Erythroblast (primary cell): ENCODE results near the gene ADARB2.
"Not testable (repeated sequence)": the region's sequence is repeated elsewhere in the genome, so short reads cannot be mapped to it uniquely, and the experiment has no call there.

Experiments
- DNase-seq, 2 experiments: peaks; one replicate each; lab custom pipeline; 2025; lab: John Stamatoyannopoulos, UW
- GATA1 ChIP-seq: IDR thresholded peaks from 2 replicates; pipeline ENCODE4 v1.6.1; 2011; ENCODE audit warnings: low read depth, mild to moderate bottlenecking, control low read depth, low read length, moderate library complexity
- POLR2A ChIP-seq: IDR thresholded peaks from 2 replicates; pipeline ENCODE4 v1.6.1; 2011; ENCODE audit warnings: mild to moderate bottlenecking, low read length

Gene ADARB2

DNA sequence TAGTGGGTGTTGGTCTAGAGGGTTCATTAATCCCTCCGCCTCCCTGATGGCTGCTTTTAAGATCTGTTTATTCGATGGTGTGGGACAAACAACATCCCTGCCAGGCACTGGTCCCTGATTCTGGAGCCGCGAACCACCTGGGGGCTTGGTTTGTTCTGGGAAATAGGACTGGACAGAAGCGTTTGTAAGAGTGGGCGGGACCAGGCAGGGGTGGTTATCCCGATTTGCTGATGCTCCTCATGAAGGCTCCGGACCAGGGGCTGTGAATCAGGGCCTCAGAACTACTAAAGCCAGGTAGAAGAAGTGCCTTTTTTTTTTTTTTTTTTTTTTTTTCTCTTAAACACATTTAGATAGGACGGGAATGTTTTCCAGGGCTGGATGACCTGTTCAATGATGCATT lies 407.7 kb downstream of the ADARB2 start:
- TF ChIP-seq GATA1 (no peak), POLR2A (no peak)
- DNase-seq = no peak

DNA sequence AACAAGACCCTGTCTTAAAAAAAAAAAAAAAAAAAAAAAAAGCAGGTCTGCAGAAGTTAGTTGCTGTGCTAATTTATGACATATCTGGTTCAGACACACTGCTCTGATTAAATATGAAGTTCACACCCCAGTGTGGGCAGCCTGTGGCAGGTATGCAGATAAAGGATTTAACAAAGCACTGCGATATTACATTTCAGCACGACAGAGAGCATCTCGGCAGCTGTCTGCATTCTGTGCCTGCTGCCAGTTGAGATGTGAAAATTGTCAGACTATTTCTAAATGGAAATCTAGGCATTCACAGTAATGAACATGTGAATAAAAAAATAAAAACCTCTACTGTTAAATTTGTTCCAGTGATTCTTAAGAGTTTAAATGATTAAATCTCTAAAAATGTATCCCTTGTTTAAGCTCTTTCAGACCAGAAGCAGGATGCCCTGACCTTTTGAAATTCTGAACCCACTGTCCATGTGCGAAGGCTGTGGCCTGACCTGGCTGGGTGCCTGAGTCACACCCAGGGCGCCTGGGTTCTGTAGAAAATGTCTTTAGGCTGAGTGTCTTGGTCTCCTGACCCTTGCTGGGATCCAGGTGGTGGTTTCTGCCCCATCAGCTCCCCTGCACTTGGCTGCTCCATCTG lies 408.2 kb downstream of the ADARB2 start:
- TF ChIP-seq GATA1 (no peak), POLR2A (no peak)
- no peak for DNase-seq

DNA sequence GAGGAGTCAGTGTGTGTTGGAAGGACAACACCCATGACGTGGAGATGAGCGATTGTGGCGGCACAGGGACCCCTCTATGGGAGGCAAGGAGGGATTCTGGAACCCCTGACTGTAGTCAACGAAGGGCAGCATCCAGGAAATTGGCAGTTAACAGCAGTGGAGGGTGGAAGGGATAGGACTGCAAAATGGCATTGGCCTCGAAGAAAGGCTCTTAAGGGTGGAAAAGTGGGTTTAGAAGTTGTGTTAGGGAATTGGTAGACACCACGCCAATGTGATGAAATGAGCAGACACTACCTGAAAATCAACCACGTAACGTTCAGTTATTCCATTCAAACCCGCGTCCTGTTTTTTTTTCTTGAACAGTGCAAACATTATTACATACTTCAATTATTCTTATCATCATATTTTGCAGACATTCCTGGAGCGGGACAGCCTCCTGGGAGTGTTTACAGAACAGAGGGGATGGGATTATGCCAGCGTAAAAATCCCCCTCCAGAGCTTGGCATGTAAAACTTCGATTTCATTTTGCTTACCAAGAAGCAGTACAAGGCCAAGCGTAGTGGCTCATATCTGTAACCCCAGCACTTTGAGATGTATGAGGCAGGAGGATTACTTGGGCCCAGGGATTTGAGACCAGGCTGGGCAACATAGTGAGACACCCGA lies 409.0 kb downstream of the ADARB2 start:
- no peak for DNase-seq
- TF ChIP-seq GATA1 = no peak
- TF ChIP-seq POLR2A = no peak

DNA sequence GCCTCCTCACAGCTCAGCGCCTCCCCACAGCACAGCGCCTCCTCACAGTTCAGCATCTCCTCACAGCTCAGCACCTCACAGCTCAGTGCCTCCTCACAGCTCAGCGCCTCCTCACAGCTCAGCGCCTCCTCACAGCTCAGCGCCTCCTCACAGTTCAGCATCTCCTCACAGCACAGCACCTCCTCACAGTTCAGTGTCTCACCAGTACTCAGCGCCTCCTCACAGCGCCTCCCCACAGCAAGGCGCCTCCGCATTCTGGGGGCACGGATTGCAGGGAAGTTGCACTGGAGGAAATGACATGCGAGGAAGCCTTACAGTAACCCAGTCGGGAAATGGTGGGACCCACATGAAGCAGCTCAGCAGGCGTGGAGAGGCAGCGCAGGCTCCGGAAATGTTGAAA lies 409.6 kb downstream of the ADARB2 start:
- no peak for DNase-seq
- TF ChIP-seq GATA1 (no peak), POLR2A (no peak)

DNA sequence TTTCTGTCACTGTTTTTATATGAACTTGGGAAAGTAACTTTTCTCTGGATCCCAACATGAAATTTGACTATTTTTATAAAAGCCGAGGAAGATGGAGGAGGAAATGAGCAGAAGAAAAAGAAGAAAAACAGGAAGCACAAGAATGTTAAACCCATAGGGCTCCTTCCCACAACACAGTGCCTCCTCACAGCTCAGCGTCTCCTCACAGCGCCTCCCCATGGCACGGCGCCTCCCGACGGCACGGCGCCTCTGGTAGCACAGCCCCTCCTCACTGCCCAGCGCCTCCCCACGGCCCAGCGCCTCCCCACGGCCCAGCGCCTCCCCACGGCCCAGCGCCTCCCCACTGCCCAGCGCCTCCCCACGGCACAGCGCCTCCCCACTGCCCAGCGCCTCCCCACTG lies 410.8 kb downstream of the ADARB2 start:
- DNase-seq = not testable (repeated sequence)

DNA sequence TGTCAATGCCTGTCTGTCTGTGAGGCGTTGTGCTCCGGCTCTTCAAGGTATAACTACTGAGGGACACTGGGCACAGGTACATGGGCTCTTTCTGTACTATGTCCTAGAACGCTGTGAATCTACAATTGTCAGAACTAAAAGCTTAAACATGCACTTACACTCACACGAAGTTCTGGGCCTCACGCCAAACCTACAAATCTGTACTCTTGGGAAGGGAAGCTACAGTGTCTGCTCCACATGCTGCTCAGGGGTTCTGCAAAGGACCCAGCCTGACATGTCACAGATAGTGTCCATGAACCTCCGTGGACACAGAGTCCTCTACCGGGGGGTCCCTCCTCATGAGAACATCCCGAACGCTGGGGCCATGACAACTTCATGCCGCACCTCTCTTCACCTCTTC lies 412.4 kb downstream of the ADARB2 start:
- TF ChIP-seq POLR2A (no peak), GATA1 (no peak)
- no peak for DNase-seq

DNA sequence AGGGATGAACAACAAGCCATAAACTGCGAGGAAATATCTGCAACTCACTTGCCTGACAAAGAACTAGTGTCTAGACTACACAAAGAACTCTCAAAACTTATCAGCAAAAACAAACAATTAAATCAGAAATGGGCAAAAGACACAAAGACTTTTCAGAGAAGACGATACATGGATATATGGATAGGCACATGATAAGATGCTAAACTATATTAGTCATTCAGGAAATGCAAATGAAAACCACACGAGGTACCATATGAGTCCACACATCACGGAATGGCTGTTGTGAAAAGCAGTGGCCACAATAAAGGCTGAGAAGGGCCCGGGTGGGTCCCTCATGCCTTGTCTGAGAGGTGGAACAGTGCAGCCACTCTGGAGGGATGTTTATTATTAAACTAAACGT lies 413.4 kb downstream of the ADARB2 start:
- no peak for DNase-seq
- TF ChIP-seq POLR2A (no peak), GATA1 (no peak)

DNA sequence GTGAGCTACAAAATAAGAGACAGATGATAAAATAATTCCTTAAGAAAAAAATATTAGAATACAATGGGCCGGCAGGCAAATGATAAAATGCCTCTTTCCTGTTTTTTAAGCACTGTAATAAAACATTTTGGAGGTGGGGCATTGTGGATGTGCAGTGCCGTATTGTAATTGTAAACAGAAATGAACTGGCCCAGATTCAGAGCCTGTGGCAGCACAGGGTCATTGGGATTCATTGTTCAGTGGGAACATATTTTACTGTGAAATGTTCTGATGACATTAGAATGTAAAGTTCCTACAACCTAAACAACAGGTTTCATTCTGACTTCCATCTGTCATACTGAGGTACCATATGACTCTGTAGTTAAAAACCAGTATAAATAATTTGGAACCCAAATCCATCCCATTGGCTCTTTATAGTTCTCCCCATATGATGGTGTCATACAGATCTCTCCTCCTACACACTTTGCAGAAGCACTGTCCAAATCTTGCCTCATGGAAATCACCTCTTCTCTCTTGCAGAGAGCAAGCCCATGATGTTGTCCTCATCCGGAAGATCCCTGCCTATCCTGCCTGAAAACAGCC lies 416.5 kb downstream of the ADARB2 start:
- DNase-seq = no peak
- TF ChIP-seq GATA1 (no peak), POLR2A (no peak)

DNA sequence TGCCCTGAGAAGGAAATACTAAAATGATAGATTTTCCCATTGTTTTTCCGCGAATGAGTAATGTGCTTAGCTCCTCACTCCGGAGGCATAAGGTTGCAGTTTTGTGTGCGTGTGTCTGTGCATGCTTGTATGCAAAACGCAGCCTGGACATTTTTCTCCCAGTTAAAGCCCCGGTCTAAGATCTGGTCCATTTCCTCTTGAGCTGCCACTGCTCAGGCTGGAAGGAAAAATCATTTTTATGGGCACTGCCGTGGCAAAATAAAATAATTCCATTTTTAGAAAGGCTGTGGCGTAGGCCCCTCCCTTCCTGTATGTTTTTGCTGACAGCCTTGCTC lies 420.5 kb downstream of the ADARB2 start:
- no peak for DNase-seq
- no peak for TF ChIP-seq POLR2A
- TF ChIP-seq GATA1 = no peak

DNA sequence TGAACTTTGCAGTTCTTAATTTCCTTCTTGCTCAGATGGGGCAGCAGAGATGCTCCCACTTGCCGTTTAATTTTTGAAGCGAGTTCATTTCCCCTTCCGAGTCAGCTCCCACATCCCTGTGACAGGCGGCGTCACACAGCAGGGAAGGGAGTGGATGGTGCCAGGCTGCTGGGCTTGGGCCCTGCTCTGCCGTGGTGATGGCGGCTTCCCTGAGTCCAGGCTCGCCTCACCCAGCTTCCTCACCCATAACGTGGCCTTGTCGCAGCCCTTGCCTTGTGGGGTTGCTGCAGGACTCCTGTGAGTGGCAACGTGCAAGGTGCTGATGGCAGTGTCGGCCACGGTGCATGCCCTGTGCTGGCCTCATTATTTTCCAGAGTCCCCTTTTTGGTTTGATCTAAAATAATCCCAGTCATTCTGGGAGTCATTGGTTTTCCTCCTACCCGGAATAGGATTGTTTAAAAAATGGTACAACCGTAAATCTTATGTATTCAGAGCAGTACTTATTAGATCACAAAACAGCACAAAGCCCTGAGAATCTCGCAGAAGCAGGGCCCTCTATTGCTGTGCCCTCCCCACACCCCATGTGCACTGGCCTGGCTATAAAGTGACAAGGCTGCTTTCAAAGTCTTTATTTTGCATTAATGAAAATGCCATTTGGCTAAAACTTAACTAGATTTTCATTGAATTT lies 421.1 kb downstream of the ADARB2 start:
- no peak for DNase-seq
- TF ChIP-seq GATA1 (no peak), POLR2A (no peak)

DNA sequence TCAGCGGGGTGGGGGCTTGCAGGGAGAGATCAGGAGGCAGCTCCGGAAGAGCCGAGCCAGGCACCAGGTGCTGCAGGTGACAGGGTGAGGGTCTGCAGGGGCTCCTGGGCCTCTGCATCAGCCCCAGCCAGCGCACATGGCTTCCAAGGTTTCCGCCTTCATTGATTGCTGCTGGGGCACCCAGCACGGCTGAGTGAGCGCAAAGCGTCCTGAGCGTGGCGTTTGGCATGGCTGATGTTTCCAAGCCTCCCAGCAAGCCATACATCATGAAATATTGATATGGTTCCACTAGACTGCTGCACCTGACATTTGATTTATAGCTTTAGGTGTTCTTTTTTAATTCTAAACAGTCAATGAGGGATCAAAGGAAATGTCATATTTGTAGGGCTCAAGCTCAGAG lies 422.1 kb downstream of the ADARB2 start:
- no peak for TF ChIP-seq POLR2A
- TF ChIP-seq GATA1 = no peak
- DNase-seq = no peak

DNA sequence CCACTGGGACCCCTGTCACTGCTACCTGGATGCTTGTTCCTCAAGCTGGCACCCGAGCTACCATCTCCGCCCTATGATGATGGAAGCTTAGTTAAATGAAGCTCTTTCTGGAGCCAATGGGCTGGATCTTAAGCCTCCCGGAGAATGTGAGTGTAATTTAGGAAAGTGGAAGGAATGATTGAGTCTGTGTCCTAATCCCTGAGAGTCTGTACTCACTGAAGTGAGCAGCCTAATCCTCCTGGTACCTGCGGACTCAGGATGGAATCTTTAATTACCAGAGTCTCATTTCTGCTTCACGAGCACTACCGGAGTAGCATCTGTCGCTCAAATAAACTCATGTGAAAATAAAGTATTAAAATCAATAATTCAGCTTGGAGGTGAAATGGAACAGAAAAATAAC lies 425.6 kb downstream of the ADARB2 start:
- TF ChIP-seq GATA1 = no peak
- TF ChIP-seq POLR2A = no peak
- DNase-seq = no peak

DNA sequence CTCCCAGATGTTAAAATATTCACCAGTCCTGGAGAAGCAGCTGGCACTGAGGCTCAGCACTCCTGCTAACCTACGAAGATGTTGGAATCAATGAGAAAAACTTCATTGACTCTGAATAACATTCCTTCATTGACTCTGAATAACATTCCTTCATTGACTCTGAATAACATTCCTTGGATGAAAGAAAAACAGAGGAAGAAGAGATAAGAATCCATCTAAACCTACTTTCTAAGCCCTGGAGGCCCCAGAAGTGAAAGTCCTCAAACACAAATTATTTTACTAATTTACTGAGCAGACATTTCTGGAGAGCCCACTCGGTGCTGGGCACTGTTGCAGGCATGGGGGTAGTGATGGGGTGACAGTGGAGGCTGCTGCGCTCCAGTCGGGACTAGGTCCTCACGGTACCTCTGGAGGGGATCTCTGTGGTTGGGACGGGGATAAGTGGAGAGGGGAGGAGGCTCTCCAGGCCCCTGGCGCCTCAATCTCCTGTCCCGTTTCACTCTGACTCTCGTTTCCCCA lies 427.0 kb downstream of the ADARB2 start:
- TF ChIP-seq GATA1 (no peak), POLR2A (no peak)
- no peak for DNase-seq

DNA sequence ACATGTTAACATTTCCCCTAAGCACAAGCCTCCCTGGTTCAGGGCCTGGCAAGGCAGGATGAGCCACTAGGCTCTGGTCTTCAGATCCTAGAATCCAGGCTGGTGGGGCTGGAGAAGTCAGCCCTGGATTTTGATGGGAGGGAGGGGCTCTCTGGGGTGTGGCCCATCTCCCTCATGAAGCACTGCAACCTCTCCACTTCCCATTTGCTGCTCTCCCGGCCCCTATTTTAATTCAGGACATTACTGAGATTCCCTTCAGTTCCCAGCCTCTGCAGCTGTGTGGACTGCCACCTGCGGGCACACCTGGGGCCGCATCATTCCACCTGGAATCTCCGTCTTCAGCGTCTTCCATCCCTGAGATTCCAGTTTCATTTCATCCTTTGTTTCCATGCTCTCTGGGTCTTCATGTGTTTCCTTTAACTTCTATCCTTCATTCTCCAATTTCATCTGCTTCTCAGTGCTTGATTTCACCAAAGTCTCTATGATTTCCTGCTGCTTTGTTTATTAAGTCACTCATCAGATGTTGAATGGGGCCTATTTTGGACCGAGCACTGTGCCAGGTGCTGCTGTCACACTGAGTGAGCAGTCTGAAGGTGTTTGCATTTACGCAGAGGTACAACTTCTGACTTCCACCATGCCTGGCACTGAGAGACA lies 427.6 kb downstream of the ADARB2 start:
- no peak for DNase-seq
- no peak for TF ChIP-seq POLR2A
- no peak for TF ChIP-seq GATA1
